Mammary epithelial cell (primary cell): Measurements from ENCODE around the gene MYBPH.

ENCODE experiments used
- EZH2 ChIP-seq: IDR thresholded peaks from 2 replicates; pipeline ENCODE4 v1.6.1; 2012; ENCODE audit warnings: low read length, inconsistent platforms, borderline replicate concordance
- TF ChIP-seq, protein P1 (sequence below), 2 donors: IDR thresholded peaks in 1 of 2; conservative IDR thresholded peaks in 1 of 2; 2 replicates each; pipeline ENCODE4 v1.5.1; 2011 to 2012; ENCODE audit warnings: inconsistent platforms in 2 of 2, low read length in 2 of 2, mild to moderate bottlenecking in 2 of 2, control low read depth in 1 of 2, low read depth in 1 of 2; ENCODE audit not compliant: insufficient read depth in 1 of 2; ENCODE audit errors: extremely low read depth in 1 of 2

GRCh38 chr1:203177036-203177405 is 1.4 kb upstream of the MYBPH start:
- TF ChIP-seq, protein P1, sequence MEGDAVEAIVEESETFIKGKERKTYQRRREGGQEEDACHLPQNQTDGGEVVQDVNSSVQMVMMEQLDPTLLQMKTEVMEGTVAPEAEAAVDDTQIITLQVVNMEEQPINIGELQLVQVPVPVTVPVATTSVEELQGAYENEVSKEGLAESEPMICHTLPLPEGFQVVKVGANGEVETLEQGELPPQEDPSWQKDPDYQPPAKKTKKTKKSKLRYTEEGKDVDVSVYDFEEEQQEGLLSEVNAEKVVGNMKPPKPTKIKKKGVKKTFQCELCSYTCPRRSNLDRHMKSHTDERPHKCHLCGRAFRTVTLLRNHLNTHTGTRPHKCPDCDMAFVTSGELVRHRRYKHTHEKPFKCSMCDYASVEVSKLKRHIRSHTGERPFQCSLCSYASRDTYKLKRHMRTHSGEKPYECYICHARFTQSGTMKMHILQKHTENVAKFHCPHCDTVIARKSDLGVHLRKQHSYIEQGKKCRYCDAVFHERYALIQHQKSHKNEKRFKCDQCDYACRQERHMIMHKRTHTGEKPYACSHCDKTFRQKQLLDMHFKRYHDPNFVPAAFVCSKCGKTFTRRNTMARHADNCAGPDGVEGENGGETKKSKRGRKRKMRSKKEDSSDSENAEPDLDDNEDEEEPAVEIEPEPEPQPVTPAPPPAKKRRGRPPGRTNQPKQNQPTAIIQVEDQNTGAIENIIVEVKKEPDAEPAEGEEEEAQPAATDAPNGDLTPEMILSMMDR (conservative IDR thresholded peaks at IDR 0.05 in 1 of 2, IDR thresholded peaks at IDR 0.05 in 1 of 2; ENCODE audit: extremely low read depth in 1 of 2, insufficient read depth in 1 of 2, low read depth in 1 of 2, low read length in 2 of 2): no peak
- no peak for TF ChIP-seq EZH2
